CD14-positive monocyte (primary cell): ENCODE measurements around the gene VKORC1L1. TPM values are rescaled to one million over a fixed set of nuclear protein-coding genes. Genes with fewer than 3 reads are reported as not detected.
"Not testable (repeated sequence)": the region's sequence is repeated elsewhere in the genome, so short reads cannot be mapped to it uniquely, and the experiment has no call there.

Experiments used
- DNase-seq, 3 donors: peaks; one replicate each; pipeline ENCODE4 v3.0.0-alpha.2; 2011 to 2022
- H2AFZ ChIP-seq: 2 replicates; pipeline ENCODE4 v1.6.0; 2012; ENCODE audit warnings: mild to moderate bottlenecking, low read depth, low read length, inconsistent platforms; ENCODE audit not compliant: insufficient read depth, poor library complexity, severe bottlenecking
- H3K27ac ChIP-seq, 2 donors: 1 replicate in 1 of 2; 2 replicates in 1 of 2; pipeline ENCODE4 v1.5.1; 2012 to 2013; ENCODE audit warnings: low read length in 2 of 2, control low read depth in 1 of 2, inconsistent platforms in 1 of 2, low read depth in 1 of 2, mild to moderate bottlenecking in 1 of 2
- H3K27me3 ChIP-seq, 2 donors: one replicate each; pipeline versions ENCODE4 v1.6.0 to v1.6.1; 2011 to 2013; ENCODE audit warnings: low read length in 2 of 2; ENCODE audit not compliant: control insufficient read depth in 2 of 2, insufficient read depth in 2 of 2
- H3K36me3 ChIP-seq, 2 donors: replicated peaks in 1 of 2; 1 replicate in 1 of 2; 2 replicates in 1 of 2; pipeline versions ENCODE4 v1.5.1 to v1.6.1; 2012 to 2013; ENCODE audit warnings: low read length in 2 of 2, control low read depth in 1 of 2, inconsistent platforms in 1 of 2, mild to moderate bottlenecking in 1 of 2; ENCODE audit not compliant: insufficient read depth in 2 of 2, control insufficient read depth in 1 of 2
- H3K4me1 ChIP-seq, 2 donors: 1 replicate in 1 of 2; 2 replicates in 1 of 2; pipeline versions ENCODE4 v1.5.1 to v1.6.1; 2012 to 2013; ENCODE audit warnings: low read length in 2 of 2, control low read depth in 1 of 2, inconsistent platforms in 1 of 2, mild to moderate bottlenecking in 1 of 2, moderate library complexity in 1 of 2; ENCODE audit not compliant: insufficient read depth in 2 of 2, control insufficient read depth in 1 of 2
- H3K4me2 ChIP-seq: replicated peaks from 2 replicates; pipeline ENCODE3; 2012; ENCODE audit warnings: low read length, moderate library complexity, mild to moderate bottlenecking; ENCODE audit not compliant: poor library complexity, severe bottlenecking; ENCODE audit errors: extremely low read depth
- H3K4me3 ChIP-seq, 3 experiments: fragments of 200-600 bp in 1 of 3; sonication (generic) in 1 of 3; replicated peaks in 1 of 3; 1 replicate in 2 of 3; 2 replicates in 1 of 3; pipeline ENCODE4 v1.5.1; 2011 to 2013; ENCODE audit warnings: low read length in 3 of 3, mild to moderate bottlenecking in 3 of 3, control low read depth in 2 of 3, low read depth in 2 of 3, inconsistent platforms in 1 of 3, moderate library complexity in 1 of 3
- H3K79me2 ChIP-seq: 2 replicates; pipeline ENCODE4 v1.6.0; 2012; ENCODE audit warnings: mild to moderate bottlenecking, control low read depth, inconsistent platforms, low read length, moderate library complexity; ENCODE audit not compliant: insufficient read depth
- H3K9ac ChIP-seq: 2 replicates; pipeline ENCODE4 v1.6.0; 2017; ENCODE audit warnings: low read length, mild to moderate bottlenecking; ENCODE audit not compliant: insufficient read depth, poor library complexity, severe bottlenecking
- H3K9me3 ChIP-seq, 2 donors: replicated peaks in 1 of 2; 1 replicate in 1 of 2; 2 replicates in 1 of 2; pipeline versions ENCODE4 v1.5.1 to v1.6.1; 2012 to 2013; ENCODE audit warnings: low read length in 2 of 2, control low read depth in 1 of 2; ENCODE audit not compliant: control insufficient read depth in 1 of 2, insufficient read depth in 1 of 2
- H4K20me1 ChIP-seq: 2 replicates; pipeline ENCODE4 v1.6.0; 2012; ENCODE audit warnings: mild to moderate bottlenecking, low read length, control low read depth, moderate library complexity; ENCODE audit not compliant: insufficient read depth
- H3K27ac Mint-ChIP-seq, 7 donors: one replicate each; pipeline ENCODE4 v1.8.0; 2020; ENCODE audit warnings: mild to moderate bottlenecking in 7 of 7, mixed read lengths in 7 of 7, moderate library complexity in 6 of 7, inconsistent platforms in 2 of 7
- H3K27me3 Mint-ChIP-seq, 3 donors: one replicate each; pipeline ENCODE4 v1.8.0; 2021 to 2022; ENCODE audit warnings: low read depth in 3 of 3, mild to moderate bottlenecking in 3 of 3, mixed read lengths in 3 of 3, moderate library complexity in 3 of 3, inconsistent platforms in 1 of 3
- H3K36me3 Mint-ChIP-seq, 2 donors: one replicate each; pipeline ENCODE4 v1.8.0; 2020; ENCODE audit warnings: mixed read lengths in 2 of 2, inconsistent platforms in 1 of 2, mild to moderate bottlenecking in 1 of 2
- H3K4me1 Mint-ChIP-seq: one replicate; pipeline ENCODE4 v1.8.0; 2020; ENCODE audit warnings: mild to moderate bottlenecking, mixed read lengths
- H3K4me3 Mint-ChIP-seq, 2 donors: one replicate each; pipeline ENCODE4 v1.8.0; 2020; ENCODE audit warnings: mild to moderate bottlenecking in 2 of 2, mixed read lengths in 2 of 2, moderate library complexity in 1 of 2
- H3K9me3 Mint-ChIP-seq, 7 donors: one replicate each; pipeline ENCODE4 v1.8.0; 2020 to 2022; ENCODE audit warnings: mixed read lengths in 7 of 7, mild to moderate bottlenecking in 6 of 7, moderate library complexity in 6 of 7, inconsistent platforms in 2 of 7
- CTCF ChIP-seq: fragments of 200-600 bp; IDR thresholded peaks from one replicate; pipeline ENCODE4 v1.8.0; 2022; ENCODE audit warnings: antibody characterized with exemption, mild to moderate bottlenecking
- WGBS: methylation state at CpG from one replicate; pipeline ENCODE4 v1.1.5; 2013; ENCODE audit warnings: missing lambda C conversion rate; ENCODE audit not compliant: insufficient coverage; 5-methylcytosine and 5-hydroxymethylcytosine counted together
- intact Hi-C, 2 donors: fragments of 100-400 bp; cut with micrococcal nuclease; formaldehyde crosslinking; loops; one replicate each; pipeline versions ENCODE4 v1.15.0 to v1.15.1; 2023
- polyA plus RNA-seq, 3 donors: library from polyadenylated mRNA; depleted of rRNA in 1 of 3; unstranded in 2 of 3; stranded (reverse) in 1 of 3; fragments of 300-500 nt in 2 of 3; fragments of >200 nt in 1 of 3; fragmentation: Illumina TruSeq in 2 of 3; gene quantifications; 1 replicate in 2 of 3; 2 replicates in 1 of 3; pipeline ENCODE4 v1.2.3, GENCODE V29; 2012 to 2021

The VKORC1L1 gene
- polyA plus RNA-seq, 3 donors: 1.9 to 3.2 (median 2.7) TPM

- TF ChIP-seq CTCF: no peak
- no peak for DNase-seq
- Mint-ChIP-seq H3K4me1 (peaks cover 32% of the 10 kb centered on the region), H3K36me3 (peaks cover 10 to 23% of the 10 kb centered on the region in 2 donors), H3K27ac (peak overlapping the region in 2 of 7 donors; percentile 53 to 55), H3K4me3 (no peak overlapping the region), H3K9me3 (peaks cover 0 to 6% (median 0%) of the 10 kb centered on the region in 7 donors), H3K27me3 (peaks cover 0 to 1% (median 0%) of the 10 kb centered on the region in 3 donors)
- H3K9ac ChIP-seq: no peak overlapping the region
- peak overlapping the region in 1 of 2 donors; percentile 17 for H3K27ac ChIP-seq
- no peaks in the 10 kb centered on the region for H4K20me1 ChIP-seq
- no peak overlapping the region for H2AFZ ChIP-seq
- H3K79me2 ChIP-seq: no peaks in the 10 kb centered on the region
- no peaks in the 10 kb centered on the region for H3K27me3 ChIP-seq
- no peaks in the 10 kb centered on the region for H3K9me3 ChIP-seq
- no peaks in the 10 kb centered on the region for H3K36me3 ChIP-seq
- intact Hi-C loops: no loop called here
- no CpG with 5 or more reads among the region's 1 CpG for WGBS
- peaks cover 15 to 19% of the 10 kb centered on the region in 2 donors for H3K4me1 ChIP-seq
- H3K4me2 ChIP-seq: no peak overlapping the region
- H3K4me3 ChIP-seq: no peak overlapping the region
Observed at GRCh38 chr7:65892835-65893234, 20.0 kb downstream of the VKORC1L1 start.

GRCh38 chr7:65896279-65896870 lies 23.5 kb downstream of the VKORC1L1 start:
- no peaks in the 10 kb centered on the region for H3K79me2 ChIP-seq
- Mint-ChIP-seq H3K27ac (peak overlapping the region in 2 of 7 donors; percentile 21), H3K4me1 (peaks cover 22% of the 10 kb centered on the region), H3K9me3 (peaks cover 0 to 6% (median 4%) of the 10 kb centered on the region in 7 donors), H3K27me3 (peaks cover 0 to 4% (median 1%) of the 10 kb centered on the region in 3 donors), H3K36me3 (peaks cover 10% of the 10 kb centered on the region in 2 donors), H3K4me3 (no peak overlapping the region)
- peak in 1 of 3 donors; percentile 2 for DNase-seq
- TF ChIP-seq CTCF: no peak
- intact Hi-C loops: no loop called here
- no peaks in the 10 kb centered on the region for H3K9me3 ChIP-seq
- no peaks in the 10 kb centered on the region for H3K27me3 ChIP-seq
- peaks cover 15 to 19% of the 10 kb centered on the region in 2 donors for H3K4me1 ChIP-seq
- no peaks in the 10 kb centered on the region for H4K20me1 ChIP-seq
- H3K36me3 ChIP-seq: no peaks in the 10 kb centered on the region
- no peak overlapping the region for H3K9ac ChIP-seq
- no peak overlapping the region for H2AFZ ChIP-seq
- H3K27ac ChIP-seq: peak overlapping the region in 1 of 2 donors; percentile 41
- WGBS: 83% methylated on average over 2 of the region's 4 CpGs
- no peak overlapping the region for H3K4me3 ChIP-seq
- H3K4me2 ChIP-seq: no peak overlapping the region

- H3K36me3 ChIP-seq, H3K4me2 ChIP-seq, H3K79me2 ChIP-seq, H3K27me3 ChIP-seq, H3K27me3 Mint-ChIP-seq, H3K27ac ChIP-seq, H3K4me3 ChIP-seq, H4K20me1 ChIP-seq, H3K9ac ChIP-seq, DNase-seq, H3K27ac Mint-ChIP-seq, H3K4me3 Mint-ChIP-seq, H2AFZ ChIP-seq, intact Hi-C loops, H3K9me3 ChIP-seq: not testable (repeated sequence)
- peaks cover 15% of the 10 kb centered on the region for H3K4me1 Mint-ChIP-seq
- no CpG with 5 or more reads among the region's 3 CpGs for WGBS
- peaks cover 8 to 10% of the 10 kb centered on the region in 2 donors for H3K4me1 ChIP-seq
- H3K36me3 Mint-ChIP-seq: peaks cover 14 to 17% of the 10 kb centered on the region in 2 donors
- peaks cover 8 to 14% (median 10%) of the 10 kb centered on the region in 7 donors for H3K9me3 Mint-ChIP-seq
Observed at GRCh38 chr7:65897289-65897688, 24.4 kb downstream of the VKORC1L1 start.
